ENCODE measurements around the gene RIN1.
A peak's percentile ranks its signal among the peaks of the same experiment; 100 is the strongest.
"Not testable (repeated sequence)": the region's sequence is repeated elsewhere in the genome, so short reads cannot be mapped to it uniquely, and the experiment has no call there.

The RIN1 gene

GRCh38 chr11:66312549-66313320 is 23.5 kb downstream of the RIN1 start:
- Histone ChIP-seq H3K4me3 (ENCODE audit: low read depth, low read length) (peak overlapping the region; percentile 57), H3K27ac (peak overlapping the region; percentile 83), H3K4me2 (ENCODE audit: low read length) (peak overlapping the region; percentile 87), H3K4me1 (no peaks in the 10 kb centered on the region), H3K27me3 (ENCODE audit: control insufficient read depth, insufficient read depth, low read length) (no peaks in the 10 kb centered on the region), H3K79me2 (no peaks in the 10 kb centered on the region), H2AFZ (peak overlapping the region; percentile 84), H3K36me3 (ENCODE audit: control insufficient read depth, insufficient read depth, low read length) (no peaks in the 10 kb centered on the region), H3K9me3 (ENCODE audit: control insufficient read depth, low read length) (no peaks in the 10 kb centered on the region), H3K9ac (no peak overlapping the region)
- no peak for TF ChIP-seq CTCF (IDR thresholded peaks at IDR 0.05)

GRCh38 chr11:66311965-66312548 is 24.2 kb downstream of the RIN1 start:
- peak; percentile 3 for TF ChIP-seq CTCF (IDR thresholded peaks at IDR 0.05)
- Histone ChIP-seq H3K79me2 (no peaks in the 10 kb centered on the region), H2AFZ (peak overlapping the region; percentile 84), H3K4me2 (ENCODE audit: low read length) (peak overlapping the region; percentile 87), H3K9me3 (ENCODE audit: control insufficient read depth, low read length) (no peaks in the 10 kb centered on the region), H3K36me3 (ENCODE audit: control insufficient read depth, insufficient read depth, low read length) (no peaks in the 10 kb centered on the region), H3K9ac (no peak overlapping the region), H3K27me3 (ENCODE audit: control insufficient read depth, insufficient read depth, low read length) (no peaks in the 10 kb centered on the region), H3K27ac (peak overlapping the region; percentile 83), H3K4me1 (no peaks in the 10 kb centered on the region), H3K4me3 (ENCODE audit: low read depth, low read length) (peak overlapping the region; percentile 57)

GRCh38 chr11:66311470-66311964 is 24.7 kb downstream of the RIN1 start:
- Histone ChIP-seq H3K4me1 (no peaks in the 10 kb centered on the region), H3K27ac (peak overlapping the region; percentile 83), H3K9me3 (ENCODE audit: control insufficient read depth, low read length) (no peaks in the 10 kb centered on the region), H2AFZ (peak overlapping the region; percentile 84), H3K9ac (no peak overlapping the region), H3K79me2 (no peaks in the 10 kb centered on the region), H3K4me2 (ENCODE audit: low read length) (peak overlapping the region; percentile 87), H3K36me3 (ENCODE audit: control insufficient read depth, insufficient read depth, low read length) (no peaks in the 10 kb centered on the region), H3K27me3 (ENCODE audit: control insufficient read depth, insufficient read depth, low read length) (no peaks in the 10 kb centered on the region), H3K4me3 (ENCODE audit: low read depth, low read length) (peak overlapping the region; percentile 57)
- peak; percentile 81 for TF ChIP-seq CTCF (IDR thresholded peaks at IDR 0.05)

GRCh38 chr11:66310803-66311440 is 25.3 kb downstream of the RIN1 start:
- H3K4me3 ChIP-seq (ENCODE audit: low read depth, low read length); H3K36me3 ChIP-seq (ENCODE audit: control insufficient read depth, insufficient read depth, low read length); H3K4me2 ChIP-seq (ENCODE audit: low read length); H3K9me3 ChIP-seq (ENCODE audit: control insufficient read depth, low read length); H3K27me3 ChIP-seq (ENCODE audit: control insufficient read depth, insufficient read depth, low read length); H3K27ac ChIP-seq; H3K4me1 ChIP-seq; H3K9ac ChIP-seq; H2AFZ ChIP-seq; H3K79me2 ChIP-seq: not testable (repeated sequence)

- H3K9me3 ChIP-seq (ENCODE audit: control insufficient read depth, low read length): no peaks in the 10 kb centered on the region
- no peaks in the 10 kb centered on the region for H3K36me3 ChIP-seq (ENCODE audit: control insufficient read depth, insufficient read depth, low read length)
- H3K4me1 ChIP-seq: no peaks in the 10 kb centered on the region
Observed at GRCh38 chr11:66310324-66310723, 25.9 kb downstream of the RIN1 start.

More at GRCh38 chr11:66310324-66310723, 25.9 kb downstream of the RIN1 start:
- H3K4me3 ChIP-seq (ENCODE audit: low read depth, low read length): no peak overlapping the region
- H3K9ac ChIP-seq: no peak overlapping the region
- TF ChIP-seq CTCF (IDR thresholded peaks at IDR 0.05): no peak
- no peak overlapping the region for H3K4me2 ChIP-seq (ENCODE audit: low read length)
- H3K79me2 ChIP-seq: no peaks in the 10 kb centered on the region
- H3K27ac ChIP-seq: no peak overlapping the region
- H2AFZ ChIP-seq: no peak overlapping the region
- no peaks in the 10 kb centered on the region for H3K27me3 ChIP-seq (ENCODE audit: control insufficient read depth, insufficient read depth, low read length)

Measured in parathyroid adenoma (tissue), 2 donors.